Measurements from ENCODE around the gene SQOR. TPM values are rescaled to one million over a fixed set of nuclear protein-coding genes. Genes with fewer than 3 reads are reported as not detected.

The SQOR gene
- total RNA-seq, result 10 to 100 TPM; 24.8 to 29.0 TPM
- long read RNA-seq, transcript SQOR-201 (10 exons, 2,003 nt), result major isoform, 30 of 42 reads
- long read RNA-seq, partial matches to known transcripts, result 2 of 42 reads
- long read RNA-seq, other reads (novel, unspliced or antisense), result 10 of 42 reads

DNA sequence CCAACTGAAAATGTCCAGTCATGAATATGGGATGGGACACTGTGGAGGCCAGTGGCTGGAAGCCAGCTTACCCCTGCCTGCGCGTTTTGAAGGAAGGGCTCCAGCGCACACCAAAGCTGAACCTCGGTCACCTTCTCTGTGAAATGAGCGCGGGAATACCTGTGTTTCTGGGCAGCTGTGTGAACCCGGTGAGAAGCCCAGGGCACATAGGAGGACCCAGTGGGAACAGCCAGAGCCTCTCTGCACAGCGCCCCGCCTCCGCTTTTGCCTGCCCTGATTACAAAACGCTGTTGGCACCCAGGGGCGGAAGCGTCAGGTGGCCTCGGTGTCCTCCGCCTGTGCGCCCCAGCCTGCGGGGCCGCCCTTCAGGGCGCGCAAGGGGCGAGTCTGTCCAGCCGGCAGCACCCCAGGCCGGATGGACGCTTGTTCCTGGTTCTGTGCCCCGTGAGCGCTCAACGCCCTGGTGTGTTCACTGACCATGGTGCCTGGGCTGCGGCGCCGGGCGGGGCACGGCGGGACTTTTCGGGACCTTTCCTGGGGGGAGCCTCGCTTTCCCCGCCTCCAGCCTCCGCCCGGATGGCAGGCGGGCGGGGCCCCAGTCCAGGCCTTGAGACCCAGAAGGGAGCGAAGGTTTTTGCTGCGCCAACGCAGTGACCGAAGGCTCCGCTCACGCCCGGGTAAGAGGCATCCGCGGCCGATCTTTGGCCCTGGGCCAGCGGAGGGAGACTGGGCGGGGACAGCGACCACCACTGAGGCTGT is at the start of gene SQOR:
Gene SQOR (plus strand): TSS at position 598 of the 759 bp plus-strand sequence. CDS start 23,895 bp downstream, outside the sequence.
- DNase-seq (peak; percentile 92), ATAC-seq (peak; percentile 88 to 91)
- intact Hi-C loops (cut with DNase I), result no loop called here

DNA sequence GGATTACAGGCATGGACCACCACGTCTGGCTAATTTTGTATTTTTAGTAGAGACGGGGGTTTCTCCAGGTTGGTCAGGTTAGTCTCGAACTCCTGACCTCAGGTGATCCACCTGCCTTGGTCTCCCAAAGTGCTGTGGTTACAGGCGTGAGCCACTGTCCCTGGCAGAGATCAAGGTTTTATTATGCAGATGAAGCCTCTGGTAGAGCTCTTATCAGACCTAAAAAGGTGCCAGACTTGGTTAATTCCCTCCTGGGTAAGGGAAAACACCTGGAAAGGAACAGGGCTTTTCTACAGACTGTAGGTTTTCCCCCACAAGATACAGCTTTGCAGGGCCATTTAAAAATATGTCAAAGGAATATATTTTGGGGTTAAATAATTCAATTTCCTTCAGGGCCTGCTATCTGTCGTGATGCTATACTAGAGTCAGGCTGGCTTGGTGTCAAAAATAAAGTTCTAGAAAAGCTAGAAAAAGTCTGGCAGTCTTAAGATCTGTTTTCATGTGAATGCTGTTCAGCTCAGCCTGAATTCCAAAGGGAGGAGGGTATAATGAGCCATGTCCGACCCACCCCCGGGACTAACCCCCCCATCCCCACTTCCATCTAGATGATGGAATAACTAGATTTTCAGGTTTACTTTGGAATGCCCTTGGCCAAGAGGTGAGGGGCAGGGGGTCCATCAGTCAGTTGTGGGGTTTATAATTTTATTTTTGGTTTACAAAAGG is 49.6 kb upstream of the SQOR start:
- intact Hi-C loops (cut with DNase I), result no loop called here
- ATAC-seq (no peak), DNase-seq (no peak)

DNA sequence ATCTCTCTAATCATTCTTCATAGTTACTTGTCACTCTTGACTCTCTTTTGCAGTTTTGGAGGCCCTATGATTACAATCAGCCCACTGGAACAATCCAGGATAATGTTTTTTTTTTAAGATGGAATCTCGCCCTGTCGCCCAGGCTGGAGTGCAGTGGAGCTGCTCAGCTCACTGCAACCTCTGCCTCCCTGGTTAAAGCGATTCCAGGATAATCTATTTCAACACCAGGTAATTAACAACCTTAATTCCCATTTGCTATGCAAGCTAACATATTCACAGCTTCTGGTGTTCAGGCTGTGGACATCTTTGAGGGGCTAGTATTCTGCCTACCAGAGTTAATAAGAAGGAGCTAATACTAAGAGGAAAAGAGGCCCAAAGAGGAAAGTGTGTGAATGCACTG is 48.7 kb upstream of the SQOR start:
- intact Hi-C loops (cut with DNase I), result loop anchor here in 1 of 2 donors (2.0 kb wide), 1 partner anchor 63 kb away; the partner anchor contains the start of gene SLC30A4

DNA sequence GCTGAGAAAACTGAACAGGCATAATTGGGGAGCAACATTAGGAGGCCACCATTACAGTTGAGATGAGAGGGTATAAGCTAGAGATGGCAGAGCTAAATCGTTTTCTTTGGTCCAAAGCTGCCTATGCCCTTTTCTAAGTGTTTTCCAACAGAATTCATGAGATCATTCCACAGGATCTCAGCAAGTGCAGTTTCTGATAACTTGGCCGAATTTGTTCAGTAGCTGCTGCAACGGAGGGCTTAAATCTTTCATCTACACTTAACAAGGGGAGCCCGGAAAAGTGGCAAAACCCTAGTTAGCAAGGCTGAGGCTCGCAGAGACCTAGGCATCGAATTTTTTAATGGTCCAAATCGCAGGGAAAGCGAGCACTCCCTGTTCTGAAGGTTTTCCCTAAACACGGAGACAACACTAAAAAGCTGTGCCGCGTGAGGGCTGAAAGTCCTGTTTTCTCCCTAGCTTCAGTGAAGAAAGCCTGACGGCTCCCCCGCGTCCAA is 48.2 kb upstream of the SQOR start:
- DNase-seq, result no peak
- intact Hi-C loops (cut with DNase I), result loop anchor here in 1 of 2 donors (2.0 kb wide), 1 partner anchor 64 kb away; the partner anchor contains the start of gene SLC30A4
- peak in 1 of 2 donors; percentile 2 for ATAC-seq

More for the DNA sequence above, 48.7 kb upstream of the SQOR start:
- DNase-seq (no peak), ATAC-seq (no peak)

DNA sequence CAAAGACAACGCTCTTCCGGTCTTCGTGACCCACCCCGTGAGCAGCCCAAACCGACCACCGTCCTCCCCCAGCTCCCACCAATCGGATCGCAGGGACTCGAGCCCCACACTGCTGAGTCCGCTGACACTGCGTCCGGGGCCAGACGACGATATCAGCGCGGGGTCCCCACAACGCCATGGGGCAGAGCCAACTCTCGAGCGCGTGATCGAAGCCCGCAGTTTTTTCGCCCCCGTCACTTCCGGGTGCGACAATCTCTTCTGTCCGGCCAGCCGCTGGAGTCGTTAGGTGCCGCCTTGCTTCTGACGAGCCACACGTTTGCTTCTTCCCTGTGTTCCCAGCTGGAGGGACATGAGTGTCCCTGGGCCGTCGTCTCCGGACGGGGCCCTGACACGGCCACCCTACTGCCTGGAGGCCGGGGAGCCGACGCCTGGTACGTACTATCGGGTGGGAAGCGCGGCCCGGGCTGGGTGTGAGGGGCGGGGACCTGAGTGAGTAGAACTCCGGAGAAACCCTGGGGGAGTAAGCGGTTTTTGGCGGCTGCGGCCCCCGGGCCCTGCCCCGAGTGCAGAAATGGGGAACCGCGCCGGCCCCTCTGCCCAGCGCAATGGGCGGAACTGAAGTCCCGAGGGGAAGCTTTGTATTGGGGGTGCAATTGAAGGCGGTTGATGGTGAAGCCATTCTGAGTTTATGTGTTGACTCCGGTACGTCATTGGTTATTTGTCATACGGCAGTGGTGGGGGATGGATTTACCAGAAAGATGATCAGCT is 47.5 kb upstream of the SQOR start, which contains the start of gene BLOC1S6:
Gene BLOC1S6 (plus strand): TSS at position 285 of the 768 bp plus-strand sequence. CDS start 65 bp downstream, at position 350.
- DNase-seq, result peak; percentile 92
- intact Hi-C loops (cut with DNase I), result loop anchor here in 1 of 2 donors (2.0 kb wide), 1 partner anchor 64 kb away; the partner anchor contains the start of gene SLC30A4
- peak; percentile 92 for ATAC-seq

DNA sequence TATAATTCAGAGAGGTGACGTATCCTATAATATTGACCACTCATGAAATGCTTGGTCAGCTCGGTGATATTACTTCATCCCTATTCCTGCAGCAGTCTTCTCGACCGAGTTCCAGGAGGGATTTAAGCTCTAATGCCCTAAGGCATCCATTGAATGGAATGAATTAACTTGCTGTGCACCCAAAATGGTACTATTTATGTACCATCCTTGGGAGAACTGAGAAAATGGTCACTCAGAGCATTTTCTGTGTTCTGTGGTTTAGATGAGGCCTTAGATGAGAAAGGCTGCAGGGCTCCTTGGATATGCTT is 47.0 kb upstream of the SQOR start:
- intact Hi-C loops (cut with DNase I), result loop anchor here in 1 of 2 donors (2.0 kb wide), 1 partner anchor 65 kb away; the partner anchor contains the start of gene SLC30A4
- DNase-seq (no peak), ATAC-seq (no peak)

DNA sequence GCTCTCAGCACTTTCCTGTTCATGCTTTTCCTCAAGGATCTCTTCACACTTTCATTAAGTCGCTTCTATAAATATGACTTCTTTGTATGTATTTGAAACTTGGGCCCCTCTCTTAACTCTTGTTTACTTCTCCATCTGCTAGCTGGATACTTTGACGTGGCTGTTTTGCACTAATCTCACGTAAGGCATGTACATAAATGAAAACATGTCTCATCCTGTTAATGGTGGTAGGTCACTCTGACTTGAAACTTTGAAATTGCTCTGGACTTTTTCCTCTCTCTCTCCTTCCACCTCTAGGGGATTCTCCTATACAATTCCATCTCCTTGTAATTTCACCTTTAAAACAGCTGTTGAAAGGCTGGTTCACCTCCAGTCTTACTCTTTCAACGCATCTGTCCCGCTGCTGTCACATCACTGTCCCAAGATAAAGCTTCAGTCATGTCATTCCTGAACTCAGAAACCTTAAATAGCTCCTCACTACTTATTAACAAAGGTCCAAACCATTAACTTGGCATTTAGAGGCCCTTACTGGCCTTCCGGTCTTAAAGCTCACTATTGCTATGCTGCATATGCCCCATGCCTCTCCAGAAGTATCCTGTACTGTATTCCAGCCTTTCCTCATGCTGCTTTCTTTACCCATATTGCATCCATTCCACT is 46.5 kb upstream of the SQOR start:
- no peak for DNase-seq
- ATAC-seq, result no peak
- intact Hi-C loops (cut with DNase I), result no loop called here

DNA sequence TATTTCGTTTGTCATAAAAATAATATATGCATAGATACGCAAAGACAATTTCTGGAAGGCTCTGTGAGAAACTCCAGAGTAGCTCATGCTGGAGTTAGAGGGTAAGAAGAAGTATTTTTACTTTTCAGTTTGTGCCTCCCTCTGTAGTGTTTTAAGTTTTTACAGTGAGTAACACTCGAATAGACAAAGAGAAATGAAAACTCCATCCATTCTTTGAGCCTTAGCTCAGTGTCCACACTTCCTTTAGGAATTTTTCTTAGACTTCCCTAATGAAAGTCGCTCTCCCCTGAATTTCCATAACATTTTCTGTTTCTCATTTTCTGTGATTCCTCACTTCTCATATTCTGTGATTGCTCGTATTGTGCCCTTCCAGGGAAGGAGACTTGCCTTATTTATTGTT is 45.6 kb upstream of the SQOR start:
- no peak for DNase-seq
- intact Hi-C loops (cut with DNase I), result no loop called here
- no peak for ATAC-seq

DNA sequence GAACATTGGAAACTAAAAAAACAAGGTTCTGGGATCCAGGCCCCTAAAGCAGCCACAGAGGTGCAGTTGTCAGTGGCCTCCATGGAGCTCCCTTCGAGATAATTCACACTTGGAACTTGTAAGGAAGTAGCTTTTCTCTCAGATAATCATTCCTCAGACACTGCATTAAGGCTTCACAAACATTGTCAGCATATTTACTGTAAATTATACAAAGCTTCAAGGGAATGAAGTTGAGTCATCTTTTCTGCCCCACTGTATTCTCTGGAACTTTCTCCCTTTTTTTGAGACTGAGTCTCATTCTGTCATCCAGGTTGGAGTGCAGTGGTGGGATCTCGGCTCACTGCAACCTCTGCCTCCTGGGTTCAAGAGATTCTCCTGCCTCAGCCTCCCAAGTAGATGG is 40.5 kb upstream of the SQOR start:
- DNase-seq (no peak), ATAC-seq (no peak)
- intact Hi-C loops (cut with DNase I), result no loop called here

DNA sequence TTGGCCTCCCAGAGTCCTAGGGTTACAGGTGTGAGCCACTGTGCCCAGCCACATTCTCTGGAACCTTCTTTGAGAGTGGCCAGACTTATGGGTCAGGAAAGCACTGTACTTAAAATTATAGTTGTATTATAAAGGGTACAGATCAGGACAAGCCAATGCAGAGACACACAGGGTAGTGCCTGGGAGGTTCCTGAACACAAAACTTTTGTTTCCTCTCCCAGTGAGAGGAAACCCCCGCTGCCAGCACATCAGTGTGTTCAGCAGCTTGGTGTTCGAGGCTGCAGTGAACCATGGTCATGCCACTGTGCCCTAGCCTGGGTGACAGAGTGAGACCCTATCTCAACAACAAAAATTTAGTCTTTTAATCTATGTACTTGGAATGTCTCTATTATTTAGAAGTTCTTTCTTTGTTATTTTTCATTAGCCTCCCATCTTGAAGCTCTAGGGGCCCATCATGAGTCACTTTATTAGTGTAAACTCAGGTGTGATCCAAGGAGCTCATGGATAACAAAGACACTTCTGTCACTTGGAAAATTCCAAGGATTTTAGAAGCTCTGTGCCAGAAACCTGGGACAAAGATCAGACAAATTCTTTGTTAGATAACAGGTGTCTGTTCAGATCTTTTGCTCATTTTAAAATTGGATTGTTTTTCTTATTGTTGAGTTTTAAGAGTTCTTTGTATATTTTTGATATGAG is 39.8 kb upstream of the SQOR start:
- DNase-seq, result no peak
- intact Hi-C loops (cut with DNase I), result no loop called here
- ATAC-seq, result no peak

DNA sequence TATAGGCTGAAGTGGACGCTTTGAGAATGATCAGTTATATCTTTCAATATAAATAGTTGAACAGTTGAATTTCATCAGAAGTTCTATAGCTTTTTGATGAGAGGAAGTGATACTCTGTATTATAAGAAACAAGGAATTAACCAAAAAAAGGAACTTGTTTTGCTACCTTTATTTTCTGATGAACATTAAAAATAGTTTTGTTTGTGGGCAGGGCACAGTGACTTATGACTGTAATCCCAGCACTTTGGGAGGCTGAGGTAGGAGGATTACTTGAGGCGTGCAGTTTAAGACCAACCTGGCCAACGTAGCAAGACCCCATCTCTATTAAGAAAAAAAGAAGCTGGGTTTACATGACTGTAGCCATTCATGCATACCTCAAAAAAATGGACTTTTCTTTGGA is 30.9 kb upstream of the SQOR start:
- intact Hi-C loops (cut with DNase I), result no loop called here
- no peak for ATAC-seq
- DNase-seq, result no peak

DNA sequence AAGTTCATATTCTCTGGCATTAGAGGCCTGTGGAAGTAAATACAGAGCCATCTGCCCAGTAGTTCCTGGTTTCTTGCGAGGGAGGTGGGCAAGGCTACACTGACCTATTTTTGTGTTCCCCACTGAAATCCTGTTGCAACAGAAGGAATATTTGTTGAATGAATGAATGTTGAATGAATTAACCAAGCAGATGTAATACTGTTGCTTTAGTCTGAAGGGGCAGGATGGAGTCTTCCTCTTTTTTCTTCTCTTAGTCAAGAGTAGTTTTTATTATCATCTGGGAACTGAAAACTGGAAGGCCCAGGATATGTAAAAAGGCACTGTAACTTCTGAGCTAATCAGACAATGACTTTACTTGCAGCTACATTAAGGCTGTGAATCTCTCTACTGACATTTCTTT is 30.5 kb upstream of the SQOR start:
- intact Hi-C loops (cut with DNase I), result no loop called here
- no peak for DNase-seq
- ATAC-seq, result no peak

DNA sequence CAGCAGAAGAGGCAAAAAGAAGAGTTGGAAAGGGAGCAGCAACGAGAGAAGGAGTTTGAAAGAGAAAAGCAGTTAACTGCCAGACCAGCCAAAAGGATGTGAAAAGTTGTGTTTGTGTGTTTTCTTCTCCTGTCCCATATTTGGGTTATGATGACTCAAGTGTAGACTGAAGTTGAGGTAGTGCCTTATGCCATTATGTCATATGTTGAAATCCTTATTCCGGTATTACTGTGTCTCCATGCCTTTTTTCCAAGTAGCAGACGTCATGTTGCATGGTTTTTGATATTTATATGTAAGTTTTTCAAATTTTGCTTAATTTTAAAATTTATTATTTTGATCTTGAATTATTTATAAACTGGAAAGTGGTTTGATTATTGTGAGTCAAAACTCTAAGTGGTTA is 28.4 kb upstream of the SQOR start:
- no peak for ATAC-seq
- no peak for DNase-seq
- intact Hi-C loops (cut with DNase I), result no loop called here

DNA sequence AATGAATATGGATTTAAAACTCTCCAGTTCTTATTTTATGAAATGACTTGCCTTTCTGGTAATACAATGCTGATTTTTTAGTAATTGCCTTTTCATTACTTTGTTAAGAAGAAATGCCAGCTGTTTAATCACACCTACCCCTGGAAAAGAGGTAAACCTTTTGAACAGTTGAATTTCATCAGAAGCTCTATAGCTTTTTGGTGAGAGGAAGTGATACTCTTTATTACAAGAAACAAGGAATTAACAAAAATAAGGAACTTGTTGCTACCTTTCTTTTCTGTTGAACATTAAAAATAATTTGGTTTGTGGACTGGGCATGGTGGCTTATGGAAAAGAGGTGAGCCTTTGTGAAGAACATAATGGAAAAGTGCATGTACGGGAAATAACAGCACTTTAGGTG is 28.0 kb upstream of the SQOR start:
- intact Hi-C loops (cut with DNase I), result no loop called here
- DNase-seq, result no peak
- no peak for ATAC-seq

DNA sequence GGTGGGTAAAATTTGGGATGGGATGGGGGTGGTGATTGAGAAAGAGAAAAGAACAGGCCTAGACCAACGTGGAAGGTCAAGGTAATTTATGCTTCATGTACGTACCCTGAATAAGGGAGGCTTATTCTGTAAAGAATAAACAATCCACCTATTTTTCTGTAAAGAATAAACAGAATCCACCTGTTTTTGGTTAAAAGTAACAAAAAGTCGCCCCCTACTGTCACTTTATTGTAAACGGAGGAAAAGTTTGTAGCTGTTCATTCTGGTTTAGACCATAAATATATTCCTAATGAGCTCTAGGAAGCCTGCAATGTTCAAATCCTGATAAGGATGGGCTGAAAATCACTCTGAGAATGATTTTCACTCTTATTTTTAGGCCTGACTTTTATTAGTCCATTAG is 23.5 kb upstream of the SQOR start:
- DNase-seq, result no peak
- ATAC-seq, result no peak
- intact Hi-C loops (cut with DNase I), result loop anchor here in 1 of 2 donors (10.0 kb wide), 1 partner anchor 157 kb away; no protein-coding TSS in a partner anchor

DNA sequence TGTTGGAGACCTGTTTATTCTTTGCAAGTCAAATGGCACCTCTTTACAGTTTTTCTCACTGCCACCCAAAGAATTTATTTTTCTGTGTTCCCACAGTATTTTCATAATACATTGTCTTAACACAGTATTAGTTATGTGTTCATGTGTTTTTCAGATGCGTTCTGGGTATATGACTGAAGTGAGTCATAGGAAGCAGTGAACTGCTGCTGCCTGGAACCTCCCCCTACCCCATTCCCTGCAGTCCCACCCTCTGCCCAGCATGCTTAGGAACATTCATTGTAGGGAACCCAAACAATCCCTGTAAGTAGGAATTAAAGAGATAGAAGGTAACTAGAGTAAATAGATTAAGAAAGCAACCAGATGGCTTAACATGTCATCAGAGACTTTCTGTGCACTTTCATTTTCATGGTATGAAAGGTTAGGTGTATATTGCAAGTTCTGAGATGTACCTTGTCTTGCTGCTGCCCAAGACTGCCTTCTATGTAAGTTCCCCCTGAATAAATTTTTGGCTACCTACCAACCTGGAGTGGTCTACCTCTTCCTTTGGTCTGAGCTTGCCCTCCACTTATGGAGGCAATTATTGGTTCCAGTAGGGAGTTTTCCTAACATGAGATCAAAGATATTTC is 21.9 kb upstream of the SQOR start:
- no peak for DNase-seq
- ATAC-seq, result no peak
- intact Hi-C loops (cut with DNase I), result loop anchor here in 1 of 2 donors (10.0 kb wide), 1 partner anchor 158 kb away; no protein-coding TSS in a partner anchor

DNA sequence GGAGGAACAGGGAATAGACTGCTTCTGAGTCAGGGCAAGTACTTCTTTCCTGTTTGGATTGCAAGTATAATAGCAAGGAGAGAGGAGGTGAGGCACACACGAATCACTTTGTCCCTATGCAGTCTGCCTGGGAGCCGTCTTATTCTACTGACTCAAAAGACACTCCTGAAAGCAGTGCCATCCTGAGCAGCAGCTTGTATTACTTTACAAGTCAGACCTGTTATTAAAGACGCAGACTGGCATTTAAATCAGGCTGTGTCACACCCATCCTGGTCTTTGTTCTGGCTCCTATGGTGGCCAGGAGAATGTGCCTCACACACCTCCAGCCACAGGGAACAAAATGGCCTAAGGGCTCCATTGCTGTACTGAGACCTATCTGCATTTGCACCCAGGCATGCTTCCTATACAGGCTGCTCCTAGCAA is 17.9 kb upstream of the SQOR start:
- intact Hi-C loops (cut with DNase I), result loop anchor here in 1 of 2 donors (10.0 kb wide), 1 partner anchor 162 kb away; no protein-coding TSS in a partner anchor
- DNase-seq (no peak), ATAC-seq (no peak)

All from left cardiac atrium (tissue), 4 donors.